Activated CD4-positive, CD25-positive, alpha-beta regulatory T cell treated with anti-CD3 and anti-CD28 coated beads, Interleukin-2, amount 50 U/mL, for 16 hours (primary cell): ENCODE measurements around the gene POPDC3.
"Not testable (repeated sequence)": the region's sequence is repeated elsewhere in the genome, so short reads cannot be mapped to it uniquely, and the experiment has no call there.

ENCODE experiments used
- DNase-seq: peaks from one replicate; pipeline ENCODE4 v3.0.0-alpha.2; 2020; ENCODE audit warnings: low read depth, low spot score

POPDC3 gene

GRCh38 chr6:105179244-105180065 is at the start of gene POPDC3:
Gene POPDC3 (minus strand): TSS chr6:105180014. CDS start chr6:105161909, 18,105 bp downstream.
- no peak for DNase-seq

- DNase-seq: no peak
Measured at GRCh38 chr6:105227295-105227767, 47.5 kb upstream of the POPDC3 start.

DNA sequence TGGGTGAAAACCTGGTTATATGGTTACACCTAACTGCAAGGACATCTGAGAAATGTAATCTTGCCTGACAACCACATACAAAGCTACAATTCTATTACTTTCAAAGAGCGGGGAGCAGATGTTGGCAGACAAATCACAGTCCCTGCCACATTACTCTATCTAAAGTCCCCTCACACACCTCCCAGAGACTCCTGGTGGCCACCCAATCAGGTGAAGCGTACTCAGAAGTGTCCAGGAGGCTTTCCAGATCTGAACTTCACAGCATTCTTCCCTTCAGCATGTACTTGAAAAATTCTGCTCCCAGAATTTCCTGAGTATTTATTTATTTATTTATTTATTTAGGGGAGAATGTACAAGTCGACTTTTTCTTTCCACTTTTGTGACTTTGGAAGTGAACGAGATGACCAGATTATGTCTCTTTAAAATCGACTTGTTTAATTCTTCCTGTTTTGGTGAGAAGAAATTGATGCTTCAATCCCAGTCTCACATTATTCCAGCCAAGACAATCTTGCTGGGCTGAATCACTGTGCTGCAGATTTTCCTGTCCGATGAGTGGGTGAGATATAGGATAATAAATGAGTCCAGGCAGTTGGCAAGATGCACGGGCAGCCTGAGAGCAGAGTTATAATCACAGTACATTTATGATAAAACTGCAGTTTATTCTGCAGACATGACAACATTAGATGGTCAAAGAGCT is 46.9 kb upstream of the POPDC3 start:
- no peak for DNase-seq

GRCh38 chr6:105223242-105223641 is 43.4 kb upstream of the POPDC3 start:
- no peak for DNase-seq

DNA sequence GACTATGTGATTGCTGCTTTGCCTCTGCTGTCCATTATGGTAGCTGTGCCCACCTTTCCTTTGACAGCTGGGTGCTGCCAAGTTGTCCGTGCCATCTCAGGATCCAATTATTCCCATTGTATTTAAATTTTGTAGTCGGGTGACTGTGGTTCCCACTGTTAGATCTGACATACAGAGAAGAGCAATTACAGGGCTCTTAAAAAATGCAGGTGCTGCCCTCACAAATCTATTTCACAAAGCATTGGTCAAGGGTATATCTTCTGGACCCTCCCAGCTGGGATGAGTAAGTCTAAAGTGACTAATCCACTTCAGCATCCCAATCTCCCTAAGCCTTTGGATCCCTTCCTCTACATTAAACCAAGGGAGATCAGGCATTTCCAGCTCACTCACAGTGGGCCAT is 41.4 kb upstream of the POPDC3 start:
- DNase-seq: not testable (repeated sequence)

GRCh38 chr6:105220186-105220585 is 40.4 kb upstream of the POPDC3 start:
- DNase-seq: no peak

DNA sequence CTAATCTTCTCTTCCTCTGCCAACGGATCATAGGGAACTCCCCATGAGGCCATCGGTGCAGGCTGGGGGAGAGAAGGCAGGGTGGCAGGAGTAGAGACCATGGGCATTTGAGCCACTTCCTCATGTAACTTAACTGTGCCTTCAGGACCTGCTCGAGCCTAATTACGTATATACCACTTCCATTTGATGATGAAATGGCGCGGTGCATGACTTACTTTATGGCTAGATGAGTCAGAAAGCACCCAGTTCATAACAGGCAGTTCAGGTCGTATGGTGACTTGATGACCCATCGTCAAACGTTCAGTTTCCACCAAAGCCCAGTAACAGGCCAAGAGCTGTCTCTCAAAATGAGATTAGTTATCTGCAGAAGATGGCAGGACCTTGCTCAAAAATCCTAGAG is 39.4 kb upstream of the POPDC3 start:
- DNase-seq: not testable (repeated sequence)

DNA sequence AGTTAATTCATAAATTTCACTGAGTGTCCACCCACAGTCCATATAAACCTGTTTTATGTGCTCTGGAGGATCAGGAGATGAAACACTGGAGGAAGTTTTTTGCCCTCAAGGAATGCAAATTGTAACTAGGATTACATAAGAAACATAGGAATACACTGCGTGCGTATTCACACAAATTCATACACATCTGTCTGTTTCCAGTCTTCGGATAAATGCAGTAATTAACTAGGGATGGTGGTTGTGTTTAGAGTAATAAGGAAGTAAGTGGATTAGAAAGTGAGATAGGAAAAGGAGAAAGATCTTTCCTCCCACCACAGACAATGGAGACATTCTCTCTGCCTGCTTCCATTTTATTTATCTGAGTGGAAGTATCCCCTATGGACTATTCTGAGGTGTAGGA is 35.7 kb upstream of the POPDC3 start:
- no peak for DNase-seq

DNA sequence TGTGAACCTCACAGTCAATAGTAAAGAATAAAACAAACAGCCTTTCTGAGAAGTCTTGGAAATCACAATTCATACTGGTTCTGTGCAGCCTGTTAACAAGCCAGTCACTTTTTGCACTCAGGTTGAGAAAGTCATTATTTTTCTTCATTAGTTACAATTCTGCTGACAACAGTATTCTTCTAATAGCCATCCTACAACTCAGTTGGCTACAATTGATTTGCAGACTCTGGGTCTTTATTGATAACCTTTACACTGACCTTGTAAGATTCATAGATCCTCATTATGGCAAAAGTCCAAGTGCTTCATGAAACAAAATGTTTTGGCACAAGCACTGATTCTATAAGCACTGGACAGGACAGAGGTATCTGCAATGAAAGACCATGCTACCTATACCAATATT is 34.9 kb upstream of the POPDC3 start:
- no peak for DNase-seq

DNA sequence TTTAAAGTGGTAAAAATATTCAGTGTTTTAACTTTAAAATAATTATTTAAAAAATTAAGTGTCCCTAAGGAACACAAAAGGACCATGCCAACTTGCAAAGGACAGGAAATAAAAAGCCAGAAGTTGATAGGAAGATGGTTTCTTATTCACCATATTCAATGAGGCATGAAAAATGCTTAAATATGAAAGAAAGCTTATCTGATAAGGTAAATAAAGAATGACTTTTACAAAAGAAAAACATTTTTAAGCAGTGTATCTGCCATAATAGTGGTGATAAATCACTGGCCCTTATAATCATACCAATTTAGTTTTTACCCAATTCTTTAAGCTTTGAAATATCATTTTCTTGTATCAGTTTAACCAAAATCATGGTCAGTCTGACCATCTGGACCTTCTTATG is 33.5 kb upstream of the POPDC3 start:
- DNase-seq: no peak

- DNase-seq: no peak
Measured at GRCh38 chr6:105212587-105212986, 32.8 kb upstream of the POPDC3 start.

GRCh38 chr6:105211831-105212230 is 32.0 kb upstream of the POPDC3 start:
- DNase-seq: no peak

- no peak for DNase-seq
Measured at GRCh38 chr6:105210932-105211531, 31.2 kb upstream of the POPDC3 start.

DNA sequence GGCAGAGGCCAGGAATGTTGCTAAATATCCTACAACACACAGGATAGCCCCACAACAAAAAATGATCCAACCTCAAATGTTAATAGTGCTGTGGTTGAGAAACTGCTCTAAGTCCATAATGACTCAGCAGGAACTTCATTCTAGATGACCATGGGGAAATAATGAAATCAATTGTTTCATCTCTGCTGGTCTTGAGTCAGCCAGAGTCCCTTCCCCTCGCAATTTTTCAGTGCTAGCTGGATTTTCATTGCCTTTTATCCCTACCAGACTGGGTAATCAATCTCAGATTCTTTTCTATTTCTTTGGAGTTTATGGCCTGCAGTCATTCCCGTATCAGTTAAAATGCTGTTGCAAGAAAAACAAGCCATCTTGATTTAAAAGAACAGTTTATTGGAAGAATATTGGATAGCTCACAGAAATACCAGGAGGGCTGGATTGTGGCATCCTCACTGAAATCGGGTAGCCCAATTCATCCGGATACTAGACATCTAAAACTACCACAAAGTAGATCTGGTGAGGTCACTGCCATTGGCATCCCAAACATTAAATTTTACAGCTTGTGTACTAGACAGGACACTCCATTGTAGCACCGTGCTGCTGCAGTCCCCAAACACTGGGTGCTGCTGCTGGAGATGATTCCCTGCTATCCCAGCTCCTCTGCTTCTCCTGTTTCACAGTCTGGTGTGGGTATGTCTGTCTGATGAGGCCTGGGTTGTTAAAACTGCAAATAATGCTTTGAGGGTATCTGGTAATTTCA is 30.3 kb upstream of the POPDC3 start:
- DNase-seq: no peak

GRCh38 chr6:105207524-105208269 is 27.9 kb upstream of the POPDC3 start:
- DNase-seq: no peak

DNA sequence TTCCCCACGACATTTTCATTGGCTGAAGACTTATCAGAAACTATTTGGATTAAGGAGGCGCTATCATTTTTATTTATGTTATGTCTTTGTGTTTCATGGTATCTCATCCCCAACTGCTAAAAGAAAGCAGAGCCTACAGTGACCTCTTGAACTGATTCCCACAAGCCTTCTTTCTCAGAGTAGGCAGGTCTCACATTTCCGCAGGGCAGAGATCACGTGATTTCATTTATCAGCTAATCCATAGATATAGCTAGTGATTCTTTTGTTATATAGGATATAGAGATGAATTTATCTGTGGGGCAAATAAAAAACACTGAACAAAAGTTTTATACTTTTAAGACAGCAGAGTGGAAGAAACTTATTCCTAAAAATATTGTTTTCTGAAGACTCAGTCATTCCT is 25.0 kb upstream of the POPDC3 start:
- DNase-seq: no peak

DNA sequence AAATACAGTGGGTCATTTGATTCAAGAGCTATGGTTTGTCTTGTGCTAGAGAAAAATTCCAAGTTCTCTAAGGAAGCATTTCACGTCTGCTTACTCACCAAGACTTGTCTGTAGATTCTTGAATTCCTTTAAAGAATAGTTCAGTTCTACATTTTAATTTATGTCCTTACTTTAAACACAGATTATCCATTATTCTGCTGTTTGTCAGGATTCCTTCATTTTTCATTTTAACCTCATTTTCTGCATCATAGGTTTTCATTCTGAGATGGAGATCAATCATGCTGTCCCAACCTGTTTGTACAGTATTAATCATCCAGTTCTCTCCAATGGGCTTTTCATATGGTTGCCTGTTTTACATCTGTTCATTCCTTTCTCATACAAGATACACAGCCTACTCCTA is 24.5 kb upstream of the POPDC3 start:
- DNase-seq: no peak

GRCh38 chr6:105202486-105202885 is 22.7 kb upstream of the POPDC3 start:
- DNase-seq: no peak

DNA sequence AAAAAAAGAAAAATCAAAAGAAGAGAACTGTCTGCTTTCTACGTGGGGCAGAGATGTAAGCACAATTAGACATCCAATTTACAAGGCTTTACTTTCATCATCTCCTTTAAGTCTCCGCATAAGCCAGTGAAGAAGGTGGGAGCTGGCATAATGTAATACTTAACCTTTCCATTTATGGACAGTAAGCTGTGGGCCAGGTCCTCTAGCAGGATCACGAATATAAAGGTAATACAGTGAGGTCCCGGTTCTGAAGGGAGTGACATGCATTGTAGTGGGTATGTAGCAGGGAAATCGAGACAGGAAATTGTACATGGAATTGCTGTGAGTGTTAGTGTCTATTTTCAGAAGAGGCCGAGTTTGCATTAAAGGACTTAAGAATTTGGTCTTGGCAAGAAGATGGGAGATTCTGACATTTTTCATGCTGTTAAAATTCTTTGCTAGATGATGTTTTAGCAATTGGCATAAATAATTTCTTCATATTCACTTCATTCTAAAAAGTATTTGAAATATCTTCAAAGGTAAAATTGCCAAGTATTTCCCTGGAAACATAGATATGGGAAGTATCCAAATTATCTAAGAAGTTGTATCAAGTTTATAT is 20.4 kb upstream of the POPDC3 start:
- DNase-seq: no peak

GRCh38 chr6:105199711-105200110 is 19.9 kb upstream of the POPDC3 start:
- no peak for DNase-seq

GRCh38 chr6:105196076-105196475 is 16.3 kb upstream of the POPDC3 start:
- DNase-seq: no peak
